K562 (cell line): Measurements from ENCODE around the gene CD37. TPM values are rescaled to one million over a fixed set of nuclear protein-coding genes. Genes with fewer than 3 reads are reported as not detected.

Experiments
- BACH1 ChIP-seq: fragments of 200-800 bp; sonication (Bioruptor generic); IDR thresholded peaks from 2 replicates; pipeline ENCODE4 v1.6.1; 2016; ENCODE audit warnings: missing genetic modification characterization, missing compliant biosample characterization
- CREBBP ChIP-seq: IDR thresholded peaks from one replicate; pipeline ENCODE4 v1.6.1; 2012; ENCODE audit warnings: low read depth, mild to moderate bottlenecking, control low read depth, inconsistent platforms, low read length
- ELF2 ChIP-seq: fragments of 250-450 bp; sonication (Bioruptor Pico); IDR thresholded peaks from 2 replicates; pipeline ENCODE4 v1.5.0; 2021; ENCODE audit warnings: mild to moderate bottlenecking
- EZH2 ChIP-seq: IDR thresholded peaks from 2 replicates; pipeline ENCODE4 v1.6.1; 2012; ENCODE audit warnings: low read depth, mild to moderate bottlenecking, inconsistent platforms, low read length, borderline replicate concordance
- GTF2B ChIP-seq: IDR thresholded peaks from 2 replicates; pipeline ENCODE4 v1.6.1; 2011; ENCODE audit not compliant: insufficient read length; ENCODE audit errors: extremely low read depth
- HMGXB4 ChIP-seq: sonication (generic); formaldehyde crosslinking; IDR thresholded peaks from 2 replicates; pipeline ENCODE4 v1.8.1; 2023; ENCODE audit warnings: mild to moderate bottlenecking, missing genetic modification reagents
- ID3 ChIP-seq, 2 experiments: fragments of 250-450 bp in 1 of 2; fragments of 450-650 bp in 1 of 2; sonication (Bioruptor Pico) in 1 of 2; IDR thresholded peaks; 2 replicates each; pipeline versions ENCODE4 v1.6.1 to v1.8.0; 2016 to 2021; ENCODE audit warnings: mild to moderate bottlenecking in 2 of 2, moderate library complexity in 2 of 2, missing compliant biosample characterization in 1 of 2, missing genetic modification characterization in 1 of 2
- NFYB ChIP-seq: IDR thresholded peaks from 2 replicates; pipeline ENCODE4 v1.6.1; 2011; ENCODE audit warnings: mild to moderate bottlenecking, moderate library complexity; ENCODE audit not compliant: insufficient read length; ENCODE audit errors: extremely low read depth
- SMAD1 ChIP-seq: fragments of 150-350 bp; IDR thresholded peaks from 2 replicates; pipeline ENCODE4 v1.6.1; 2014; ENCODE audit warnings: low read length, low read depth; ENCODE audit not compliant: partially characterized antibody
- SP2 ChIP-seq: IDR thresholded peaks from 2 replicates; pipeline ENCODE4 v1.6.1; 2011; ENCODE audit warnings: mild to moderate bottlenecking, low read depth, low read length, moderate library complexity; ENCODE audit not compliant: poor library complexity, severe bottlenecking; ENCODE audit errors: extremely low read depth
- UBTF ChIP-seq, 2 experiments: IDR thresholded peaks; 2 replicates each; pipeline ENCODE4 v1.6.1; 2012; ENCODE audit warnings: improper control_type of control experiment in 2 of 2, low read depth in 2 of 2, low read length in 2 of 2, borderline replicate concordance in 1 of 2
- ZFPM2 ChIP-seq: fragments of 250-450 bp; sonication (Bioruptor Pico); IDR thresholded peaks from 2 replicates; pipeline ENCODE4 v1.5.1; 2022; ENCODE audit warnings: mild to moderate bottlenecking
- ZNF143 ChIP-seq: sonication (generic); formaldehyde crosslinking; IDR thresholded peaks from 2 replicates; pipeline ENCODE4 v1.9.0; 2022; ENCODE audit warnings: mild to moderate bottlenecking, missing genetic modification reagents
- ZNF239 ChIP-seq: fragments of 250-450 bp; sonication (Bioruptor Pico); IDR thresholded peaks from 2 replicates; pipeline ENCODE4 v1.4.0; 2020; ENCODE audit warnings: mild to moderate bottlenecking
- ZNF436 ChIP-seq: fragments of 250-450, 450-650 bp; sonication (Bioruptor Pico); formaldehyde crosslinking; IDR thresholded peaks from 2 replicates; pipeline ENCODE4 v1.7.0; 2020; ENCODE audit warnings: mild to moderate bottlenecking
- ZZZ3 ChIP-seq: fragments of 450-650 bp; IDR thresholded peaks from 2 replicates; pipeline ENCODE4 v1.6.1; 2016; ENCODE audit warnings: antibody characterized with exemption, mild to moderate bottlenecking, moderate library complexity
- polyA plus RNA-seq, 8 experiments: library from polyadenylated mRNA; depleted of rRNA in 4 of 8; stranded (reverse) in 5 of 8; unstranded in 3 of 8; fragments of >200 nt; fragmentation: Nextera tagmentation in 2 of 8; fragmentation: Illumina TruSeq in 1 of 8; extraction: Ambion mirVana in 2 of 8; extraction: Trizol in 1 of 8; gene quantifications; 2 replicates each; pipeline versions ENCODE4 v1.2.1 to v1.2.3, GENCODE V29; 2011 to 2014; ENCODE audit warnings: inconsistent platforms in 1 of 8, missing spikeins in 1 of 8
- total RNA-seq, 7 experiments: library from RNA; depleted of rRNA in 6 of 7; stranded (reverse); fragments of >200 nt in 6 of 7; fragmentation: Illumina TruSeq in 2 of 7; extraction: Trizol in 2 of 7; gene quantifications; 2 replicates each; pipeline versions ENCODE4 v1.2.1 to v1.2.3, GENCODE V29; 2011 to 2021; ENCODE audit warnings: low replicate concordance in 1 of 7

Gene CD37
- total and polyA plus RNA-seq, 9 of the 15 experiments (the other 6 are each of a cell fraction or from before 2014, with no cell fraction given) = 2.5 to 19.0 (median 7.4) TPM

- TF ChIP-seq SP2 (no peak), ID3 (CRISPR knock-in tag; IDR thresholded peaks at IDR 0.05) (no peak), ID3 (tag; IDR thresholded peaks at IDR 0.05) (no peak), GTF2B (no peak), ZNF436 (no peak), ZFPM2 (CRISPR knock-in tag) (no peak), CREBBP (no peak), SMAD1 (peak; percentile 13), ZZZ3 (no peak), NFYB (no peak), ZNF239 (CRISPR knock-in tag) (no peak), ELF2 (CRISPR knock-in tag) (no peak), ZNF143 (0 out of 2 replicates have a peak, but pooled peaks have one; percentile 25), EZH2 (no peak), UBTF (IDR thresholded peaks at IDR 0.05; ENCODE audit: borderline replicate concordance in 1 of 2, low read depth in 2 of 2, low read length in 2 of 2) (peak in 1 of 2 experiments; percentile 61; a peak in 1 of 4 replicates), BACH1 (tag) (no peak), HMGXB4 (CRISPR knock-in tag) (no peak)
Observed at GRCh38 chr19:49363268-49364082, 28.3 kb downstream of the CD37 start, which contains the start of gene DKKL1 (continued).
